HG03280 (cell line): ENCODE measurements around the gene CNKSR3.

ENCODE experiments used
- ATAC-seq: cut with Tn5 transposase; IDR thresholded peaks from one replicate; pipeline ENCODE4 v1.9.1; 2021; ENCODE audit warnings: mild to moderate bottlenecking, moderate library complexity; ENCODE audit not compliant: unreplicated experiment

Gene CNKSR3

GRCh38 chr6:154458565-154459470 is 51.7 kb downstream of the CNKSR3 start:
- ATAC-seq, result no peak

GRCh38 chr6:154457881-154458284 is 52.6 kb downstream of the CNKSR3 start:
- ATAC-seq, result no peak

GRCh38 chr6:154457046-154457713 is 53.3 kb downstream of the CNKSR3 start:
- no peak for ATAC-seq

GRCh38 chr6:154453329-154453728 is 57.2 kb downstream of the CNKSR3 start:
- no peak for ATAC-seq

- no peak for ATAC-seq
Observed at GRCh38 chr6:154450498-154450897, 60.0 kb downstream of the CNKSR3 start.

- no peak for ATAC-seq
Observed at GRCh38 chr6:154448448-154449096, 61.9 kb downstream of the CNKSR3 start.

GRCh38 chr6:154447954-154448353 is 62.5 kb downstream of the CNKSR3 start:
- ATAC-seq, result no peak

- no peak for ATAC-seq
Observed at GRCh38 chr6:154446984-154447383, 63.5 kb downstream of the CNKSR3 start.

GRCh38 chr6:154445417-154445816 is 65.1 kb downstream of the CNKSR3 start:
- no peak for ATAC-seq

- no peak for ATAC-seq
Observed at GRCh38 chr6:154441995-154442310, 68.5 kb downstream of the CNKSR3 start.

GRCh38 chr6:154440422-154441043 is 70.0 kb downstream of the CNKSR3 start:
- ATAC-seq, result no peak

GRCh38 chr6:154440022-154440421 is 70.5 kb downstream of the CNKSR3 start:
- ATAC-seq, result no peak

GRCh38 chr6:154438882-154439415 is 71.5 kb downstream of the CNKSR3 start:
- ATAC-seq, result no peak

- no peak for ATAC-seq
Observed at GRCh38 chr6:154435400-154435945, 75.0 kb downstream of the CNKSR3 start.

- ATAC-seq, result no peak
Observed at GRCh38 chr6:154434662-154435061, 75.8 kb downstream of the CNKSR3 start.

- no peak for ATAC-seq
Observed at GRCh38 chr6:154433477-154434241, 76.8 kb downstream of the CNKSR3 start.

GRCh38 chr6:154432533-154433476 is 77.7 kb downstream of the CNKSR3 start:
- ATAC-seq, result no peak

GRCh38 chr6:154430481-154430919 is 80.0 kb downstream of the CNKSR3 start:
- no peak for ATAC-seq

- no peak for ATAC-seq
Observed at GRCh38 chr6:154429711-154430110, 80.8 kb downstream of the CNKSR3 start.
